Medulla oblongata (tissue), 1 donor: ENCODE measurements around the gene SLCO2A1.

Source experiments
- DNase-seq: peaks from one replicate; pipeline ENCODE4 v3.0.0-alpha.2; 2015; ENCODE audit errors: extremely low spot score

Gene SLCO2A1

GRCh38 chr3:133899311-133899710 is 130.4 kb downstream of the SLCO2A1 start:
- DNase-seq = no peak

GRCh38 chr3:133897547-133897946 is 132.2 kb downstream of the SLCO2A1 start:
- DNase-seq = no peak

- DNase-seq = peak; percentile 33
These were observed 133.5 kb downstream of the SLCO2A1 start for GRCh38 chr3:133896002-133896761.

- peak; percentile 71 for DNase-seq
These were observed 134.3 kb downstream of the SLCO2A1 start, which contains the start of gene RAB6B for GRCh38 chr3:133895208-133896001. TSS of gene RAB6B (minus strand) at chr3:133895882. CDS start at chr3:133895466, 416 bp downstream.

DNA sequence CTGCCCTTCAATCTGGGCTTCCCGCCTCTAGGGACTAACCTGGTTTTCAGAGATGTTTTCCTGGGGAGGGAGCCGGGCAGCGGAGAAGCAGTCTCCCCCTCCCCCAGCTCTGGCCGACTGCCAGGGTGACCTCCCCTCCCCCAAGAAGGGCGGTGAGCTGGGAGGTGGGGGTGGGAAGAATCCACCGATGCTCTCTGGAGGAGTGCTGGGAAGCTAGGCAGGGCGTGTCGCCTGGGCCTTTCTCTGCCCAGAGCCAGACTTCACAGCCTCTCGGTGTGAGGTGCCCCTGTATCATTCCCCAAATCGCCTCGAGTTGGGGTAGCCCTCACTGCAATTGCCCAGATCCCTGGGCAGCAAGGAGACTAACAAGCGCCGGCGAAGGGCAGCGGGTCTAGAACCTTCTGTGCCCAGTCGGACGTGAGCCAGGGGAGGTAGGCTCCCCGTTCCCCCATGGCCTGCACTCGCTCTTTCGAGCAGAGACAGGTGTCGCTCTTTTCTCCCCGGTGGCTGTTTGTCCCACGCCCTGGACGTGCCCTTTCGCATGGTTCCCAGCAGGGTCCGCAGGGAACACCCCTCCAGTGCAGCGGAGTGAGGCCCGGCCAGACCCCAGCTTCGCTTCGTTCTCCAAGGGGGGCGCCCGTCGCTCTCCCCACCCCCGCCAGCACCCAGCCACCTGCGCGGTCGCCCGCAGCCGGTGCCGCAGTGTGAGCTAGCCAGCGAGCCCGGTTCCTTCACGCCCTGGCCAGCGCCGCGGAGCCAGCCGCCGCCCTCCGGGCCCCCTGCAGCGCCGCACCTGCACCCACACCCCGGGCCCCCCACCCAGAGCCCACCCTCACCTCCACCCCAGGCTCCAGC is 135.1 kb downstream of the SLCO2A1 start:
- peak; percentile 35 for DNase-seq

DNA sequence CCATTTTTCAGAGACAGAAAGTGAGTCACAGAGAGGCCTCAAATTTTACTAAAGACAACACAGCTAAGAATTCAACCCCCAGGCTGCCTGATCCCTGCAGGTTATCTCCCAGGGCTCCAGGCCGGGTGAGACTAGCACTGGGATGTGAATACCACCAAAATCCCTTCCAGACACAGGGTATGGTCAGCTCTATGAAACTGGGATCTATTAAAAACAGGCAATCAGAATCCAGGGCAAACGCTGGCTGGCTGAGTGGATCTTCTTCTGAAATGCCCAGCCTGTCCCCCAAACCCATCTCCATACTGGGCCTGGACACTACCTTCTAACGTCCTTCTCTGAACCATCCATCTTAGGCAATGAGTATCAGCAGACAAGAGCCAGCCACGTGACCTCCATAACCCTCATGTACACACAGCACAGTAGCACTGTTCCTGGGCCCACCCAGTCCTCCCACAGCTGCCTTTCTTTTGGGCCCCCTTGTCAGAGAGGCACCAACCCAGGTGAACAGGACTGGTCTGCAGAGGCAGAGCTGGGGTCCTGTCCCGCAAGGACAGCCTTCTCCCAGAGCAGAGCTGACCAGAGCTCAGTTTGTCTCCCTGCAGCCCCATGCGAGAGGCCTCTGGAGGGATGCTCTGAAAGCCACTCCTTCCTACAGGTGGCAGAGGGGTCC is 135.9 kb downstream of the SLCO2A1 start:
- DNase-seq = peak; percentile 5

GRCh38 chr3:133892541-133893231 is 137.0 kb downstream of the SLCO2A1 start:
- DNase-seq = no peak

- no peak for DNase-seq
These were observed 137.9 kb downstream of the SLCO2A1 start for GRCh38 chr3:133891662-133892378.

DNA sequence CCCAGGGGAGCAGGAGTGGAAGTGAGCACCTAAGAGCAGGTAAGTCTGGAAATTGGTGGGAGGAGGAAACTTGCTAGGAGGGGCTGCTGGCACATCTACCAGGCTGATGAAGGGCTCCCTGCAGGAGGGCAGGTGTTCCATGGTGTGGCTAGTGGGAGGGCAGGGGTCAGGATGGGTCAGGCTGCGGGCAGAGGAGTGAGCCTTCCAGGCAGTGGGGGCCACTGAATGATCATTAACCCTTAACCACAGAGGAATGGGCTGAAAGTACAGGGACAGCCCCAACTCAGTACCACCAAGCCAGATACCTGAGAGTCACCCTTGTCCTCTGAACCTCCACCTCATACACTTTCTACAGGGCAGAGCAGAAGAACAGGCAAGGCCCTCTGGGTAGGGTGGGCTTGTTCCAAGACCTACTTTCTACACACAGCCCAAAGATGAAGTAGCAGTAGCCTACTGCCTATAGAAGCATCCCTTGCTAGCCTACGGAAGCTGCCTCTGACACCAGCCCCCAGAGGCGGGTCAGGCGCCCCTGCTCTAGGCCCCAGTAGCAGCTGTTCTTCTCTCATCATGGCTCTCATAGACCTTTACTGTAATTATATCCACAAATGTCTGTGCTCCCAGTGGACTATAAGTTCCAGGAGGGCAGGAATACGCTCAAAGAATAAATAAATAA is 138.6 kb downstream of the SLCO2A1 start:
- DNase-seq = no peak

GRCh38 chr3:133890037-133890436 is 139.7 kb downstream of the SLCO2A1 start:
- no peak for DNase-seq

GRCh38 chr3:133888726-133889340 is 140.9 kb downstream of the SLCO2A1 start:
- DNase-seq = no peak

GRCh38 chr3:133887803-133888703 is 141.7 kb downstream of the SLCO2A1 start:
- peak; percentile 63 for DNase-seq

DNA sequence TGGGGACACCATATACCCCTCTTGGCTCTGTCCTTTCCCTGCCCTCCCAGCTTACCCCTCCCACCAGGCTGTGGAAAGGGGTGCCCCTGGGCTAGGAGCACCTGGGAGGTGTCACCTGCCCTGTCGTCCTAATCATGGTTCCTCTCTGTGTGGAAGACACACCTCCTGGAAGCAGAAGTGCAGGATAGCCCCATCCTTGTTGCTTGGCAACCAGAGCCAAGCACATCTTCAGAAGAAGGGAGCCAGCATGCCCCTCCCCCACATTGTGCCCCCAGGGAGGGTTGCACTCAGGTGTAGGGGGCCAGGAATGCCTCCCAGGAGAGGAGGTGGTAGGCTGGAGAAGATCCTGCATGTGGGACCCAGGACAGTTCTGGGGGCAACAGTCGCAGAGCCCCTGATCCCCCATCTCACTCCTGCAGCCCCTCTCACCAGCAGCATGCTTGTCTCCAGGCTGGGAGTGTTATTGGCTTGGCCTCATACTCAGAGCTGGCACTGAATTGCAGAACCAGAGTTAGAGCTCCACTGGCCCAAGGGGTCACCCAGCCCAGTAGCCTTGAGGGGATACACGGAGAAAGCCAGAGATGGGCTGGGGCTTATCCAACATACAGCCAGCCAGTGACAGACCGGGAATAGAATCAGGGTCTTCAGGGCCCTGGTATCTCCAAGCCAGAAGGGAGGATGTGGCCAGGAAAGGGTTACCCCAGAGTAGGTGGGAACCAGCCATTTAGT is 142.5 kb downstream of the SLCO2A1 start:
- DNase-seq = no peak

DNA sequence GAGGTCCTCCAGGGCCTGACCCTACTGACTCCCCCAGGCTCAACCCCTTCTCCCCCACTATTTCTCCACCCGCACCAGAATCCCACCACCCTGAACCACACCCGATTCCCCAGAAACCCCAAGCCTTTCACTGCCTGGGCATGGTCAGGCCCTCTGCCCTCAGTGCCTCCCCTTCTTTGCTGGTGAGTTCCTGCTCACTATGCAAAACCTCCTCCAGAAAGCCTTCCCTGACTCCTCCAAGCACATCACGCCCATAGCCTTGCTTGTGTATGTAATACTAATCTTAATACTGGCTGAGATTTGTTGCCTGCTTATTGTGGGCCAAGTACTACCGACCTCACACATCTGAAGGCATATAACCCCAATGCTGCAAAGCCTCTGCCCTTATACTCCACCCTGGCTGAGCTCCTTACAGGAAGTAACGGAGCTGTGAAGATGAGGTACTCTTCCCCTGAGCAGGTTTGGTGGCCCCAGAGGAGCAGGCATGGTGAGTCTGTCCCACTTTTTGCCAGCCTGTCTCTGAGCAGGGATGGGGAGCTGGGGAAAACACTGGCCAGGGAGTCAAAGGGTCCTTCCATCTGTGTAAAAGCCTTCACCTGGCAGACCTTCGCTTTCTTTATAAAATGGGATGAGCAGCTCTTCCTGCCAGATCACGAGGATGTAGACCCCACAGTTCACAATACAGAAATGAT is 143.5 kb downstream of the SLCO2A1 start:
- no peak for DNase-seq

DNA sequence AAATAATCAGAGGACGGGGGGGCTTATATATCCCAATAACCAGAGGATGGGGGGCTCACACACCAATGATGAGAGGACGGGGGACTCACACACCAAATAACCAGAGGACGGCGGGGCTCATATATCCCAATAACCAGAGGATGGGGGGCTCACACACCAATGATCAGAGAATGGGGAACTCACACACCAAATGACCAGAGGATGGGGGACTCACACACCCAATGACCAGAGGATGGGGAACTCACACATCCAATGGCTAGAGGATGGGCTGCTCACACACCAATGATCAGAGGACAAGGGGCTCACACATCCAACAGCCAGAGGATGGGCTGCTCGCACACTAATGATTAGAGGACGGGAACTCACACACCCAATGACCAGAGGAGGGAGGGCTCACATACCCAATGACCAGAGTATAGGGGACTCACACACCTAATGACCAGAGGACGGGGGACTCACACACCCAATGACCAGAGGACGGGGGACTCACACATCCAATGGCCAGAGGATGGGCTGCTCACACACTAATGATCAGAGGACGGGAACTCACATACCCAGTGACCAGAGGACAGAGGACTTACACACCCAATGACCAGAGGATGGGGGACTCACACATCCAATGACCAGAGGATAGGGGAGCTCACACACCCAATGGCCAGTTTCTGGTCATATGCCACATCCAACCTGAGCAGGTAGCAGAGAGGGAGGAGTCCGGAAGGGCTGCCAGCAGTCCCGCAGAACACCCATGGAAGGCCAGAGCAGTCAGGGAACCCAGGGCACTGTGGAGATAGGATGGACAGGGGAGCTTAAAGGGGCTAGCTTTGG is 144.6 kb downstream of the SLCO2A1 start:
- no peak for DNase-seq
